Left lung (tissue), 10 donors: ENCODE results near the gene MRPL44. TPM values are rescaled to one million over a fixed set of nuclear protein-coding genes. Genes with fewer than 3 reads are reported as not detected.
A peak's percentile ranks its signal among the peaks of the same experiment; 100 is the strongest.
"Not testable (repeated sequence)": the region's sequence is repeated elsewhere in the genome, so short reads cannot be mapped to it uniquely, and the experiment has no call there.

Experiments
- ATAC-seq: fragments of 200-7000 bp; cut with Tn5 transposase; one replicate; pipeline ENCODE4 v1.9.1; 2020; ENCODE audit warnings: moderate library complexity
- DNase-seq, 4 donors: peaks; one replicate each; pipeline ENCODE4 v3.0.0-alpha.2; 2013 to 2020
- H3K27ac ChIP-seq, 2 donors: fragments of 200-600 bp; sonication (generic) in 1 of 2; one replicate each; pipeline versions ENCODE4 v1.5.0 to v1.8.0; 2020 to 2021
- H3K27me3 ChIP-seq, 2 donors: fragments of 200-600 bp; sonication (generic) in 1 of 2; one replicate each; pipeline versions ENCODE4 v1.5.0 to v1.8.0; 2020 to 2021
- H3K36me3 ChIP-seq, 2 donors: fragments of 200-600 bp; sonication (generic) in 1 of 2; one replicate each; pipeline versions ENCODE4 v1.5.0 to v1.8.0; 2020 to 2021
- H3K4me1 ChIP-seq, 2 donors: fragments of 200-600 bp; one replicate each; pipeline ENCODE4 v1.8.0; 2021
- H3K4me3 ChIP-seq, 2 donors: fragments of 200-600 bp; sonication (generic) in 1 of 2; one replicate each; pipeline versions ENCODE4 v1.5.0 to v1.8.0; 2020 to 2021; ENCODE audit warnings: mild to moderate bottlenecking in 1 of 2
- H3K9me3 ChIP-seq, 2 donors: fragments of 200-600 bp; sonication (generic) in 1 of 2; one replicate each; pipeline versions ENCODE4 v1.5.0 to v1.8.0; 2020 to 2021
- intact Hi-C, 2 donors: fragments of 100-400 bp; cut with DNase I; formaldehyde crosslinking; loops; one replicate each; pipeline versions ENCODE4 v1.11.2 to v1.14.2; 2022
- polyA plus RNA-seq, 6 donors: library from polyadenylated mRNA; unstranded; fragments of 120-200 nt; gene quantifications; one replicate each; pipeline ENCODE4 v1.2.1, GENCODE V29; 2013; ENCODE audit not compliant: insufficient read length in 6 of 6
- total RNA-seq, 2 donors: library from RNA; stranded (reverse); fragmentation: NEBNext Ultra II Directional; extraction: Animal tissue kit (Norgen Biotek cat#: 25700); gene quantifications; one replicate each; pipeline ENCODE4 v1.2.1, GENCODE V29; 2021
- TF ChIP-seq, protein P1 (sequence below), 2 donors: fragments of 200-600 bp; sonication (generic) in 1 of 2; IDR thresholded peaks; one replicate each; pipeline versions ENCODE4 v1.5.0 to v1.8.0; 2021; ENCODE audit warnings: antibody characterized with exemption in 2 of 2
- donor health status: DM: no; HTN: yes; CAD: no.
- donor health status: DM: no; HTN: no; CAD: no.

The MRPL44 gene
- total and polyA plus RNA-seq, 8 donors: 23.1 to 26.8 (median 25.6) TPM

DNA sequence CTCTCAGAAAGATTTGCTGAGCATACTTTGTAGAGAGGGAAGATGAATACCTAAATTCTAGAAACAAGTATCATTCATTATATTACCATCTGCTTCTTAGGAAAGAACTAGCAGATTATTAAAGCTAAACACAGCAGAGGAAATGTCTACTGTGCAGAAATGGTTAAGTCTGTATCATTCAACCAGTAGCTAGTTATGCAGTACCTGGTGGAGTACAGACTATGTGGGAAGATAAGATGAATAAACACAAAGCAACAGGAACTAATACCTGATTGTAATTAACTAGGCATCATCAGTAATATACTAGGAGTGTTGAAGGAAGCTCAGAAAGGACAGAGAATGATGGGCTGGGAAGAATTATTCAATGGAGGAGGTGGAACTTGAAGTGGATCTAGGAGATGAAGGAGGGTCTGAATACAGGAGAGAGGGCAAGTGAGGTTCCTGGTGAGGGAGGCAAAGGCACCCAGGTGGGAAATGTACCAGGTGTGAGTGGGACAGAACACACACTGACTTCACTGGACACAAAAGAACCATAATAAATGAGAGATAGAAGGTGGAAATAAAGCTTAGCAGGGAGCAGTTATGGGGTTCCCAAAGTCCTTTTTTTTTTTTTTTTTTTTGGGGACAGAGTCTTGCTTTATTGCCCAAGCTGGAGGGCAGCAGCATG is 21.7 kb upstream of the MRPL44 start:
- TF ChIP-seq, protein P1, sequence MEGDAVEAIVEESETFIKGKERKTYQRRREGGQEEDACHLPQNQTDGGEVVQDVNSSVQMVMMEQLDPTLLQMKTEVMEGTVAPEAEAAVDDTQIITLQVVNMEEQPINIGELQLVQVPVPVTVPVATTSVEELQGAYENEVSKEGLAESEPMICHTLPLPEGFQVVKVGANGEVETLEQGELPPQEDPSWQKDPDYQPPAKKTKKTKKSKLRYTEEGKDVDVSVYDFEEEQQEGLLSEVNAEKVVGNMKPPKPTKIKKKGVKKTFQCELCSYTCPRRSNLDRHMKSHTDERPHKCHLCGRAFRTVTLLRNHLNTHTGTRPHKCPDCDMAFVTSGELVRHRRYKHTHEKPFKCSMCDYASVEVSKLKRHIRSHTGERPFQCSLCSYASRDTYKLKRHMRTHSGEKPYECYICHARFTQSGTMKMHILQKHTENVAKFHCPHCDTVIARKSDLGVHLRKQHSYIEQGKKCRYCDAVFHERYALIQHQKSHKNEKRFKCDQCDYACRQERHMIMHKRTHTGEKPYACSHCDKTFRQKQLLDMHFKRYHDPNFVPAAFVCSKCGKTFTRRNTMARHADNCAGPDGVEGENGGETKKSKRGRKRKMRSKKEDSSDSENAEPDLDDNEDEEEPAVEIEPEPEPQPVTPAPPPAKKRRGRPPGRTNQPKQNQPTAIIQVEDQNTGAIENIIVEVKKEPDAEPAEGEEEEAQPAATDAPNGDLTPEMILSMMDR (IDR thresholded peaks at IDR 0.05): no peak
- H3K36me3 ChIP-seq: no peaks in the 10 kb centered on the region
- no peaks in the 10 kb centered on the region for H3K27me3 ChIP-seq
- H3K9me3 ChIP-seq: no peaks in the 10 kb centered on the region
- ATAC-seq: no peak
- DNase-seq: no peak
- intact Hi-C loops: no loop called here
- no peak overlapping the region for H3K4me3 ChIP-seq
- no peak overlapping the region for H3K27ac ChIP-seq
- H3K4me1 ChIP-seq: peaks cover 14 to 85% of the 10 kb centered on the region in 2 donors

DNA sequence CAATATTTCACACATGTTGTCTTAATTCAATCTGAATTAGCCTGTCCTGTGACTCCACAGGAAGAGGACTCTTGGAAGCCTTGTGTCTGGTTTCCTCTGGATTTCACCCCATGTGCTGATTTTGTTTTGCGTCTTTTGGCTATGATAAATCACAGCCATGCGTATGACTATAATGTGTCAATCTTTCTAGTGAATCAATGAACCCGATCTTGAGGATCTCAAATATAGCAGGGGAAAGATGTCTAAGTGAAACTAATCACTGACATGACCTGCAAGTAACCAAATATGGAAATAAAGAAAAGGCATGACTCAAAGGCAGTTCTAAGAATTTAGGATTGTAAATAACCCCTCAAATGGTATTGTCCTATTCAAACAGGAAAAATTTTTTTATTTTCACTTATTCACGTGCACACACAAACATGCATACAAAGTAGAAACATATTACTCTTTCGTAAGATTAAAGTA is 20.4 kb upstream of the MRPL44 start:
- H3K27me3 ChIP-seq: no peaks in the 10 kb centered on the region
- no peak for DNase-seq
- H3K36me3 ChIP-seq: no peaks in the 10 kb centered on the region
- no peak for ATAC-seq
- intact Hi-C loops: no loop called here
- peak overlapping the region in 1 of 2 donors; percentile 13 for H3K27ac ChIP-seq
- H3K9me3 ChIP-seq: no peaks in the 10 kb centered on the region
- no peak overlapping the region for H3K4me3 ChIP-seq
- TF ChIP-seq, protein P1 (IDR thresholded peaks at IDR 0.05): no peak
- H3K4me1 ChIP-seq: peaks cover 11 to 83% of the 10 kb centered on the region in 2 donors

DNA sequence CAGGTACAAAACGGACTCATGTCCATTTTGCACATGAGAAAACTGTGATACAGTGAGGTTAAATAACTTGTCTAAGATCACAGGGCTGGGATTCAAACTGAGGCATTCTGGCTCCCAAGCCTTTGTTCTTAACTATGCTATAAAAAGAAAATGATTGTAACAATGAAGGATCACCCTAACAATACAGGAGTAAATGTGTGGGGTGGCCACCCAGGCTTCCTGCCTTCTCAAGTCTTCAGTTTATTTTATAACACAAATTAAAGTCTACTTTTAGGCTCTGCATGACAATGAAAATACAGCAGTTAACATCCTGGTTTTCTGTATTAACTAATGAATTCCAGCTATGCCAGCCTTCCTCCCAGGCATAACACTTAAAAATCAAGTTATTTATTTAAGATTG is 19.7 kb upstream of the MRPL44 start:
- no peaks in the 10 kb centered on the region for H3K9me3 ChIP-seq
- no peaks in the 10 kb centered on the region for H3K27me3 ChIP-seq
- TF ChIP-seq, protein P1 (IDR thresholded peaks at IDR 0.05): no peak
- ATAC-seq (no peak), DNase-seq (no peak)
- H3K27ac ChIP-seq: peak overlapping the region in 1 of 2 donors; percentile 13
- intact Hi-C loops: no loop called here
- H3K36me3 ChIP-seq: no peaks in the 10 kb centered on the region
- no peak overlapping the region for H3K4me3 ChIP-seq
- H3K4me1 ChIP-seq: peaks cover 11 to 83% of the 10 kb centered on the region in 2 donors

DNA sequence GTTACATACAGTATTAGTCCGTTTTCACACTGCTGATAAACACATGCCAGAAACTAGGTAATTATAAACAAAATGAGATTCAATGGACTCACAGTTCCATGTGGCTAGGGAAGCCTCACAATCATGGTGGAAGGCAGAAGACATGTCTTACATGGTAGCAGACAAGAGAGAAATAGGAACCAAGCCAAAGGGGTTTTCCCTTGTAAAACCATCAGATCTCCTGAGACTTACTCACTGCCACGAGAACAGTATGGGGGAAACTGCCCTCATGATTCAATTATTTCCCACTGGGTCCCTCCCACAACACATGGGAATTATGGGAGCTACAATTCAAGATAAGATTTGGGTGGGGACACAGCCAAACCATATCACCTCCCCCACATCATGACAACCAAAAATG is 17.8 kb upstream of the MRPL44 start:
- Histone ChIP-seq H3K27ac (peak overlapping the region in 1 of 2 donors; percentile 55), H3K4me1 (peaks cover 15 to 85% of the 10 kb centered on the region in 2 donors)
- H3K9me3 ChIP-seq, H3K4me3 ChIP-seq, intact Hi-C loops, H3K36me3 ChIP-seq, ATAC-seq, DNase-seq, H3K27me3 ChIP-seq: not testable (repeated sequence)

DNA sequence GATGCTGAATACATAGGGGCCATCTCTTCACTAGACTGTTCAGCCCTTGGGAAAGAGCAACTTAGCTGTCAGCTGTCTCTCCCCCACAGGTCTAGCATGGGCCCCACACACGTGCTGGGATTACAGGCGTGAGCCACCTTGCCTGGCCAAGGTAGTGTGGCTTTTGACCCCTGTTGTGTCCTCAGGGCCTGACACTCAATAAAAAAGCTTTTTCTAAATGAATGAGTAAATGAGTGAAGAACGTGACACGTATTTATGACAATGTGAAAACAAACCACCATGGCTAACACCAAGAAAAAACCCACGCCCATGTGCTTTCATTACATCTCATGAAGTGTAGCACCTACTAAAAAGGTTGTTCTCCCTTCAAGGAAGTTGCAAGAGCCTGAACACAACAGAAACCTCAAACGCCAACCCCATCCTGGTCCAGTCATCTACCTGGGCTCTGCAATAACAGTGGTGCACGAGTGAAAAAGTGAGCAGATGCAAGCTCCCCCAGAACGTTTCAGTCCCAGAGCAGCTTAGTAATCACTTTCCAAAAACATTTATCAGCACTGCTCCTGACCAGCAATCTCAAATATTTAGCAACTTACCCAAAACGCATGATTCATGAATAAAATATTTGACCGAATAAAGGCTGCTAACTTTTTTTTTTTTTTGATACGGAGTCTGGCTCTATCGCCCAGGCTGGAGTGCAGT is 15.5 kb upstream of the MRPL44 start:
- H3K4me3 ChIP-seq: no peak overlapping the region
- peak overlapping the region in 1 of 2 donors; percentile 33 for H3K27ac ChIP-seq
- ATAC-seq: no peak
- H3K9me3 ChIP-seq: no peaks in the 10 kb centered on the region
- intact Hi-C loops: no loop called here
- TF ChIP-seq, protein P1 (IDR thresholded peaks at IDR 0.05): no peak
- H3K36me3 ChIP-seq: no peaks in the 10 kb centered on the region
- DNase-seq: no peak
- peaks cover 19 to 70% of the 10 kb centered on the region in 2 donors for H3K4me1 ChIP-seq
- no peaks in the 10 kb centered on the region for H3K27me3 ChIP-seq
